Kidney epithelial cell (primary cell): ENCODE measurements around the gene PLXNA4. TPM values are rescaled to one million over a fixed set of nuclear protein-coding genes. Genes with fewer than 3 reads are reported as not detected.

Experiments used
- DNase-seq: peaks from one replicate; pipeline ENCODE4 v3.0.0-alpha.2; 2010; ENCODE audit warnings: low read depth
- H3K27me3 ChIP-seq: 2 replicates; pipeline ENCODE4 v1.6.0; 2011; ENCODE audit warnings: low read length; ENCODE audit not compliant: control insufficient read depth, insufficient read depth
- H3K36me3 ChIP-seq: 2 replicates; pipeline ENCODE4 v1.5.1; 2011; ENCODE audit warnings: low read length; ENCODE audit not compliant: control insufficient read depth, insufficient read depth
- H3K4me3 ChIP-seq: 2 replicates; pipeline ENCODE4 v1.5.1; 2011; ENCODE audit warnings: low read depth, mild to moderate bottlenecking, control low read depth, low read length
- total RNA-seq: library from RNA; depleted of rRNA; stranded (reverse); fragments of >200 nt; gene quantifications from 2 replicates; pipeline ENCODE4 v1.2.3, GENCODE V29; 2015
- TF ChIP-seq, protein P1 (sequence below): IDR thresholded peaks from 2 replicates; pipeline ENCODE4 v1.5.1; 2011; ENCODE audit warnings: mild to moderate bottlenecking, moderate library complexity, low read length, control low read depth, inconsistent platforms; ENCODE audit not compliant: insufficient read depth, poor library complexity, severe bottlenecking

Gene PLXNA4
- total RNA-seq, 1 donor from 2014 or later, result 5.9 TPM

- H3K36me3 ChIP-seq, result no peaks in the 10 kb centered on the region
- no peaks in the 10 kb centered on the region for H3K27me3 ChIP-seq
- no peak overlapping the region for H3K4me3 ChIP-seq
- TF ChIP-seq, protein P1, sequence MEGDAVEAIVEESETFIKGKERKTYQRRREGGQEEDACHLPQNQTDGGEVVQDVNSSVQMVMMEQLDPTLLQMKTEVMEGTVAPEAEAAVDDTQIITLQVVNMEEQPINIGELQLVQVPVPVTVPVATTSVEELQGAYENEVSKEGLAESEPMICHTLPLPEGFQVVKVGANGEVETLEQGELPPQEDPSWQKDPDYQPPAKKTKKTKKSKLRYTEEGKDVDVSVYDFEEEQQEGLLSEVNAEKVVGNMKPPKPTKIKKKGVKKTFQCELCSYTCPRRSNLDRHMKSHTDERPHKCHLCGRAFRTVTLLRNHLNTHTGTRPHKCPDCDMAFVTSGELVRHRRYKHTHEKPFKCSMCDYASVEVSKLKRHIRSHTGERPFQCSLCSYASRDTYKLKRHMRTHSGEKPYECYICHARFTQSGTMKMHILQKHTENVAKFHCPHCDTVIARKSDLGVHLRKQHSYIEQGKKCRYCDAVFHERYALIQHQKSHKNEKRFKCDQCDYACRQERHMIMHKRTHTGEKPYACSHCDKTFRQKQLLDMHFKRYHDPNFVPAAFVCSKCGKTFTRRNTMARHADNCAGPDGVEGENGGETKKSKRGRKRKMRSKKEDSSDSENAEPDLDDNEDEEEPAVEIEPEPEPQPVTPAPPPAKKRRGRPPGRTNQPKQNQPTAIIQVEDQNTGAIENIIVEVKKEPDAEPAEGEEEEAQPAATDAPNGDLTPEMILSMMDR, result no peak
- DNase-seq, result no peak
Observed at GRCh38 chr7:132497098-132497497, 79.2 kb downstream of the PLXNA4 start.

DNA sequence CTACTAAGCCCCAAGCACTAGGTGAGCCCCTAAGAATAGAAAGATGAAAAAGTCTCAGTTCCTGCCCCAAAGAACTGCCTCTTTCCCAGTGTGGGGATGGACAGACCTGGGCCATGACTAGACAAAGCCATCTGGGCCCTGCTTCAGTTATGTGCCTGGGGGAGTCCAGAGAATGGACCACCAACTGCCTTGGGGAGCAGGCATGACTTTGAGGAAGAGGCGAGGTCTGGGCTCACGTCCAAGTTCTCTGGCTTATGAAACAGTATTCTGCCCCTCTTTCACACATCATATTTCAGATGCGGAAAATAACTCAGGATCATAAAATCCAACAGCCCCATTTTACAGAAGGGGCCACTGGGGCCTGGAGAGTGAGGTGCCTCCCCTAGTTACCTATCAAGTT lies 80.3 kb downstream of the PLXNA4 start:
- no peak for DNase-seq
- Histone ChIP-seq H3K4me3 (no peak overlapping the region), H3K27me3 (no peaks in the 10 kb centered on the region), H3K36me3 (no peaks in the 10 kb centered on the region)
- TF ChIP-seq, protein P1, result no peak

DNA sequence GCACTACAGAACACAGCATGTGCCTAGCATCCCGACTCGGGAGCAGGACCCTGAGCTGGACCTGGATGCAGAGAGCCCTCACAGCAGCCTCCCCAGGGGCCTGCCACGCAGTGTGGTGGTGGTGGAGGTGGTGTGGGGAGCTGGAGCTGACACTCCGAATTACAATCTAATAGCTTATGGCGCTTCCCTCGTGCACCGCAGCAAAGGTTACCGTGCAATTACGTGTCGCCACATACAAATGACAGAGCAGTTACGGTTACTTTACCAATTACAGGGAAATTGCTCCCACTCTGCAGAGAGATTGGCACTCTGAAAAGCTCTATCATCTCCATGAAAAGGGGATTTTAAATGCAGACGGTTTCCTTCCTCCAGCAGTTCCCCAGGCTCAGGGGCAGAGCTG lies 81.8 kb downstream of the PLXNA4 start:
- Histone ChIP-seq H3K36me3 (no peaks in the 10 kb centered on the region), H3K27me3 (no peaks in the 10 kb centered on the region), H3K4me3 (no peak overlapping the region)
- no peak for DNase-seq
- TF ChIP-seq, protein P1, result no peak

DNA sequence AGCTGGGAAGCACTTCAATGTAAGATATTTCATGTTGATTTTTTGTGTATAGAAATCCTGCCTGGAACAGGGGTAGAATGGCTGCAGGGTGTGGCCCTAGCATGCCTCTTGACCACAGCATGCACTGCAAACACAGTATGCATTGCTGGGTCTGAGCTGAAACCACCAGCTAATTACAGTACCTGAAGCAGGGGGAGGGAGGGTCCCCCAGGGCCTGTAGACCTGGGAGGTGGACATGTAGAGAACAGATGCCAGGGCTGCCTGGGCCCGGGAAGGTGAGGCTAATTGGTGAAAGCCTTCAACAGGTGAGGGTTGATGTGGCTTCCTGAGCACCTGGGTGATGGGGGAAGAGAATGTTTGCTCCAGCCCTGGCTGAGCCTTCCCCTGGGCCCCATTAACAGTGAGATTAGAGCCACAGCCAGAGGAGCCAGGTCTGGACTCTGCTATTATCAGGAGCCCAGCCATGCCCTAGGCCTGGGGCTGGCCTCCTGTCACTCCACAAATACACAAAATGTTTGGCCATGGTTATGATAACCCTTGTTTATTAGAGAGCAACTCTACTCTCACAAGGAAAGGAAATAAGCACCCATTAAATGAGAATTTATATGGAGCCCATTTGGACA lies 83.3 kb downstream of the PLXNA4 start:
- Histone ChIP-seq H3K36me3 (no peaks in the 10 kb centered on the region), H3K4me3 (no peak overlapping the region), H3K27me3 (no peaks in the 10 kb centered on the region)
- TF ChIP-seq, protein P1, result no peak
- DNase-seq, result no peak

- TF ChIP-seq, protein P1, result no peak
- Histone ChIP-seq H3K4me3 (no peak overlapping the region), H3K27me3 (peaks cover 5% of the 10 kb centered on the region), H3K36me3 (no peaks in the 10 kb centered on the region)
- DNase-seq, result no peak
Observed at GRCh38 chr7:132491391-132491945, 84.8 kb downstream of the PLXNA4 start.

- no peaks in the 10 kb centered on the region for H3K36me3 ChIP-seq
- H3K4me3 ChIP-seq, result no peak overlapping the region
- no peak for DNase-seq
- peaks cover 8% of the 10 kb centered on the region for H3K27me3 ChIP-seq
- TF ChIP-seq, protein P1, result no peak
Observed at GRCh38 chr7:132490474-132490873, 85.8 kb downstream of the PLXNA4 start.
